HL-60/S4 (cell line): Measurements from ENCODE around the gene FAM131B.

Source experiments
- in situ Hi-C: fragments of 300-500 bp; cut with MboI; formaldehyde crosslinking; loops from 2 replicates; pipeline ENCODE4 v1.14.3; 2022; ENCODE audit warnings: low sequenced_read_pairs

FAM131B gene

GRCh38 chr7:143383642-143383957, 21.1 kb upstream of the FAM131B start:
- in situ Hi-C loops, result no loop called here

GRCh38 chr7:143382791-143383641, 20.5 kb upstream of the FAM131B start:
- in situ Hi-C loops, result no loop called here

GRCh38 chr7:143382126-143382790, 19.7 kb upstream of the FAM131B start:
- in situ Hi-C loops, result no loop called here

- in situ Hi-C loops, result no loop called here
These were observed 19.1 kb upstream of the FAM131B start for GRCh38 chr7:143381427-143382125.

- in situ Hi-C loops, result no loop called here
These were observed 18.3 kb upstream of the FAM131B start, which contains the start of gene ZYX for GRCh38 chr7:143380646-143381426. Gene ZYX (plus strand): TSS chr7:143381345. CDS start chr7:143381572, 227 bp downstream.

GRCh38 chr7:143380260-143380645, 17.7 kb upstream of the FAM131B start:
- in situ Hi-C loops, result no loop called here

- in situ Hi-C loops, result no loop called here
These were observed 17.2 kb upstream of the FAM131B start for GRCh38 chr7:143379611-143380259.

GRCh38 chr7:143376396-143376795, 13.9 kb upstream of the FAM131B start:
- in situ Hi-C loops, result no loop called here

GRCh38 chr7:143375298-143376034, 13.0 kb upstream of the FAM131B start:
- in situ Hi-C loops, result no loop called here

GRCh38 chr7:143374561-143374960, 12.0 kb upstream of the FAM131B start:
- in situ Hi-C loops, result no loop called here

- in situ Hi-C loops, result no loop called here
These were observed 10.8 kb upstream of the FAM131B start for GRCh38 chr7:143373255-143373794.

GRCh38 chr7:143372070-143372469, 9.6 kb upstream of the FAM131B start:
- in situ Hi-C loops, result no loop called here

- in situ Hi-C loops, result no loop called here
These were observed 7.5 kb upstream of the FAM131B start for GRCh38 chr7:143369678-143370651.

- in situ Hi-C loops, result no loop called here
These were observed 5.9 kb upstream of the FAM131B start for GRCh38 chr7:143368387-143368786.

GRCh38 chr7:143367972-143368371, 5.5 kb upstream of the FAM131B start:
- in situ Hi-C loops, result no loop called here

- in situ Hi-C loops, result no loop called here
These were observed 764 bp upstream of the FAM131B start for GRCh38 chr7:143363016-143363937.

- in situ Hi-C loops, result no loop called here
These were observed 872 bp downstream of the FAM131B start for GRCh38 chr7:143361552-143362130.
